C1 segment of cervical spinal cord (tissue), 14 donors: ENCODE results near the gene APOB.

ENCODE experiments used
- DNase-seq, 14 donors: peaks; one replicate each; lab custom pipeline; 2025; lab: John Stamatoyannopoulos, UW

APOB gene

DNA sequence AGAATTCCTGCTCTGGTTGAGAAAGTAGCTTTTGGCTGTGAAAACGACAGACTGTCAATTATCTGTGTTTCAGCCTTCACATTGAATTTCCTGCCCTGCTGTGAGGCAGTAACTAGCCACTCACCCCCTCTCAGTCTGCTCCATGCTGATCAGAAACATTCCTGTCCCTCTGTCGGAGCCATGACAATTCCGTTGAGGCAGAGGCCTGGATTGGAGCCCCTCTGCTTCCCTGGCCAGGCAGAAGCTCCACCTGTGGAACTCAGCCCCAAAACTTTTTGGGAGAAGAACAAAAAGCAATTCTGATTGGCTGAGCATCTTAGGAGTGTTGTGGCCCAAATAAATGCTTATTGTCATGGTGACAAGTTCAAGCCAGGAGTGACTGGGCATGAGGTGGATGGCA, 60.0 kb downstream of the APOB start:
- no peak for DNase-seq

DNA sequence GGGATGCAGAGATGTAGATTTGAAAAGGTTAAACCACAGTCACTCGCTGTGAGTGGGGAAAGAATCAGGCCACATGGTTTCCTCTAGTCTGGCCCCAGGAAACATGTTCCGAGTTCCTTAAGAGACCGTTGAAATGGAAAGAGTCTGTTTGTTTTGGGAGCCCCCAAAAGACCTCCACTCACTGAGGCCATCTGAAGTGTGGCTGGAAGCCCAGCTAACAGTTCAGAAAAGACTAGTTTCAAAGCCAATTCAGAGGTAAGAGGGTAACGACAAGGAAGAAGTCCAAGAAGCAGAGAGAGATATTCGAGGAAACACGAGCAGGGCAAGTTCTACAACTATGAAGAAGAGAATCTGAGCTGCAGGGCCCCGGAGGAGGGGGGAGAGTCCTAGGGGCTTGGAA, 61.0 kb downstream of the APOB start:
- DNase-seq, result no peak

DNA sequence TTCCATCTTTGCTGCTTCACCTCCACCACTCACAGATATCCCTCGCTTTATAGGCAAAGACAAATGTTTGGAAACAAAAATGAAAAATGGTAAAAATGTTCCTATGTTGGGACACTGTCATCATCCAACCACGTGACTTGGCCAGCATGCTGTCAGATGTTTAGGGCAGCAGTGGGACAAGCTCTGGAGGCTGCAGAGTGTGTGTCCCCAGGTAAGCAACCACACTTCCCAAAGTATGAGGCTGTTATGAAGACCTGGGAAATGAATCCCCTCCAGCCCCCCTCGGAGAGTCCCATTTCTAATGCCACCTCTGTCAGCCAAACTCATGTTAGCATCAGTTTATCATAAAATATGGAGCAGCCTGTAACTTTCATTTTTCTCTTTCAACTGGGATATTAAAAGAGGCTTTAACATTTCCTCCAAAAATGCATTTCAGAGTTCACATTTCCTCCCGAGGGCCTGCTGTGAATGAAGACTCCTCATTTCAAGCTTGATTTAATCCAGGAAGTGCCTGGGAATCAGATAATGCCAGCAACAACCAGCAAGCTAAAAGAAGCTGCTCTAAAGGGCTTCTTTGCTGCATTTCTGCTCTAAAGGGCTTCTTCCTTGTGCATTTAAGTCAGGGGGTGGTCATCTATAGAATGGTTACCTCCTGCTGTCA, 66.2 kb downstream of the APOB start:
- DNase-seq, result no peak

DNA sequence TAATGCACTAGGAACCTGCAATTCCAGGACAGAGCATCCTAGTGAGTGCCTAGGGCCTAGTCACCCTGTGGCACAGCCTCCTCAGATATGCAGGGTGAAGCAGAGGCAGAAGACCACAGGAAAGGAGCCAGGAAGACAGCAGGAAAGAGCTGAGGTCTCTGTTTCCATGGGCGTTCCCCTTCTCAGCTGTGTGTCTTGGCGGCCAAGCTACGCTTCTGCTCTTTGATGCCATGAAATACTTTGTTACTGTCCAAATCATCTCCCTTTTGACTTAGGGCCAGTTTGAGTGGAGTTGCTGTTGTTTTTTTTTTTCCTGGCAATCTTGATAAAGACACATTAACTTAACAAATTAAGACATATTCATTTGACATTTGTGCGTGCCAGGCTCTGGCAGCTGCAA, 67.3 kb downstream of the APOB start:
- no peak for DNase-seq

DNA sequence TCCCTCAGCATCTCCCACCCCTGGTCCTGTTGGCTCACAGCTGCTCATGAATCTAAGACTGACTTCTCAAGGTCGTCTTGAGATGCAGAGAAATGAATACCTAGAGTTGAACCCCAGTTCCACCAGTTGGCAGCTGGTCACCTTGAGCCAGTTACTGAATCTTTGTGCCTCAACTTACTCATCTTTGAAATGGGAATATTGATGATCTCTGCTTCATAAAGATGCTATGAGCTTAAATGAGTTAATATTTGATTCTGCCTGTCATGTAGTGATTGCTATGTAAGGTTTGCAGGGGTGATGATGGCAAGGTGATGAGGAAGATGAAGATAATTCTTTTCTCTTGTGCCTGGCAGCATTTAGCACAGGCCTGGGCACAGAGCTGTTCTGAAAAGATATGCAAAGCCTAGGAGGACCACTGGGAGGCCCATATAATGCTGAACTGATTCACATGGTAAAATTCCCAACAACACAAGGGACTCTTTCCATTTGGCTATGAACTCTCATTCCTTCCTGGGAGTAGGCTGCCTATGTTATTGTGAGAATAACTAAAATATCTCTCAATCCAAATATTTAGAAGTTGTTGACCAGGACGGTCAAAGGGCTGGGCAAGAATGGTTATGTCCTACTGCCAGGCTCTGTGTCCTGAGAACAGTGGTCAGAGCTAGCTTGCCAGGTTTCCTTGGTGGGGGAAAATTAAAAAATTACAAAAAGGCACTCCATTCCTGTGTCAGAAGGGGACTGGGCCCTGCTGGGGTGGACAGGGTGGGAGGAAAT, 70.9 kb downstream of the APOB start:
- no peak for DNase-seq

DNA sequence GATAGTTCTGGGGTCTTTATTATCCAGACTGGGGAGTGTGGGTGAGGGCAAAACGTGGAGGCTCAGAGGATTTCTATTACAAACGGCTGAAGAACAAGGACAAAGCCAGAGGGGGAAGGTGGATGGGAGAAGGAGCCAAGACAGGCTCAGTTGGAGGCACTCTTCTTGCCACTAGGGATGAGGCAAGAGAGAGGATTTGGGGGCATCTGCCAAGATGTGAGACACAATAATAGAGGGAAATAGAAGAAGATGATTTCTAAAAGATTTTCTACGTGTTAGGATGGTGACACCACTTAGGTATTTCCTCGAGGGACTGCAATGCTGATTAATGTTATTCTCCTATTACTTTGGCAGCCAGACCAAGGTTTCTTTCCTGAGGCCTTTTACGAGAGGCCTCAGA, 71.8 kb downstream of the APOB start:
- DNase-seq, result no peak

DNA sequence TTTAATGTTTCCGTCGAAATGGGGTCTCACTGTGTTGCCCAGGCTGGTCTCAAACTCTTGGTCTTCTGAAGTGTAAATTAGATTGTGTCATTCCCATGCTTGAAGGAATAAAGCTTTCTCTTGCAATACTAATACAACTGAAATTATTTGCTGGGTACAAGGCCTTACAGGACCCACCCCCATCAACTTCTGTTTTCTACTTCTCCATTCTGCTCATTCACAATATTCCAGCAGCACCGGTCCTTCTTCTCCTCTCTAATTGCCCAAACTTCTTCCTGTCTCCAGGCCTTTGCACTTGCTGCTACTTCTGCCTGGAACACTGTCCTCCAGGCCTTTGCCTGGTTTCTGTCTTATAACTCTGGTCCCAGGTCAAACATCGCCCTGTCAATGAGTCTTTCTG, 73.8 kb downstream of the APOB start:
- no peak for DNase-seq

DNA sequence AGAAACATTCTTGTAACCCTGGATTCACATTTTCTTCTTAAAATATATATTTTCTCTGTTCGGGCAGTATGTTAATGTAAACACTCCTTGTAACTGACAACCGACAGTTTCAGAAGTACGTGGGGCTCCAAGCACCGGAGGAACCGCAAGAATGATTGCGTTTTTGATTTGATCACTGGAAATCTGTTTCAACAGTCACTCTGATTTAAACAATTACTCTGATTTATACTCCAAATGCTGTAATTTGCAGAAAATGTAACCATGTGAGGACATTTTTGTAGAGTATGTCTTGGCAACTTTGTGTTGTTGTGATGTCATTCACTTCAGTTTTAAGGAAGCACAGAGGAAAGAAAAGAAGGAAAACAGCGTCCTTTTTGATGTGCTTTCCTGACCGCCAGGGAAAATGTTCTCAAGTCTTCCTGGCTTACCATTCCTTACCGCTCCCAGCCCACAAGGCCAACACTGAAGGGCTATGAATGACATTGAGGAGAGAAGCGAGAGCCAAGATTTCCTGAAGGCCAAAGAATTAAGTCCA, 77.7 kb downstream of the APOB start:
- no peak for DNase-seq

DNA sequence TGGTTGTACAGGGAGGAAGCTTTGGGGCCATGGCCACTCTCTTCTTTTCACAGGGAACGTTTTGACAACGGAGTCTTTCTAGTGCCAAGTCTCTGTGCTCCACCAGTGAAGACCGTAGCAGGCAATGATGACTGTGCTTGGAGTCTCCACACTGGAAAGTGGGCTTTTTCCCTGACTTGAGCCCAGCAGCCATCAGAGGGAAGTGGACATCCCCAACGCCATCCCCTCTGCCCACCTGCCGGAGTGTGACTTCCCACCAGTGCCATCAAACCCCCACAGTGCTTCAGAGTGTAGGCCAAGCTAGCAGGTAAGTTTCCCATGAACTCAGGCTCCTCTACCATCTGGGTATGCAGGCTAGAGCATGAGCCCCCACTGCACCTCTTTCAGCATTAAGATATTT, 78.7 kb downstream of the APOB start:
- DNase-seq, result no peak

DNA sequence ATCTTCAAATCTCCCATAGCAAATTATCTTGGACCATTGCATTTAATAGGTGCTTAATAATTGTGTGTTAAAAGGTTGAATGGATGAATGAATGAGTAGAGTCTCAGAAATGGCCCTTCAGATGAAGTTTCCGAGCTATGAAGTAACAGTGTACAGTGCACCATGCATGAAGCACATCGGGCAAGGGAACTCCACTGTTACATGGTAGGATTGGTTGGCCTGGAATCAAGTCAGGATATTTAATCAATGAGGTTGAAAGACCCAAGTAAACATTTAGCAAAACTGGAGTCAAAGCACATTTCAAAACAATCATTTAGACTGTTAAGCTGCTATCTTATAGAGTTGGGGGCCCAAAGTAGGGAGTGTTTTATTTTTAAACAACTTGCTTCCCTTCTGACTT, 80.0 kb downstream of the APOB start:
- no peak for DNase-seq

DNA sequence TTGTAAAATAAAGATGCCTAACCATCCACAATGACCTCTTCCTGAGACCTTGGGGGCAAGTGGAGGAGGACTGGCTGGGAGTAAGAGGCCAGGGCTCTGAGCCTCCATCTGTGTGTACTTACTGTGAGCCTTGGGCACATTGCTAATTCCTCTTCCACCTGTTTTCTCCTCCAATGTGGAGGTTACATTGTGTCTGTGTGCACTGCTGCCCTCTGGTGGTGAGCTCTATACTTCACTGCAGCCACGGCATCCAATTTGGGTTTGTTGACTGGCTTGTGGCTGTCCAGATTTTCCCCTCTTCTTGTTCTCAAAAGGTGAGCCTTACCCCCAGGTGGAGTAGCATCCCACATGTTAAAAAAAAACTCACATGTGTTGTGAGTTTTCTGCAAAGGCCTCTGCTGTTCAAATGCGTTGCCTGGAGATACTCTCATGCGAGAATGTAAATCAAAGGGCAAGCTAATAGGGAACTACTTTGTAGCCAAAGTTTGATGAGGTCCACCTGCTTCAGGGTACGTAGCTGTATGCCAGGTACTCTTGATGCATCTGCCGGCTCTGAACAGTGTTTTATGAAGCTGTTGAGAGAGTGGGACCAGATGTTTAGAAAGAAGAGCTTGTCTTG, 80.8 kb downstream of the APOB start:
- DNase-seq, result peak in 12 of 14 donors; percentile 2 to 70 (median 28)

DNA sequence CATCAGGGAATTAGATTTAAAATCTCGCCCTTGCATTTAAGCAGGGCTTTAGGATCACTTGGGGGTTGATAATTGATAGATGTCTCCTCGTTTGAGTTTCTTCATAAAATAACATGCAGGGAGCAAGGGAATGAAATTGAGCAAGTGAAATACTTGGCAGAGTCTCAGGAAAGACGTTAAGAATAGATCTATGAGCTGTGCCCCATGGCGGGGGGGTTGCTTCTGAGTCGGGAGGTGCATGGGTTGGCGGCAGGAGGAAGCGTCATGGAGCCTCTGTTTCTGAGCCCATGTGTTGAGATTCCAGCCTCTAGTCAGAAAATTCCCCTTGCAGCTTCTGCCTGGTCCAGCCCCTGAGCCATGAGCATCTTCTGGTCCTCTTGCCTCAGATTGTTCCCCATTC, 82.0 kb downstream of the APOB start:
- no peak for DNase-seq

DNA sequence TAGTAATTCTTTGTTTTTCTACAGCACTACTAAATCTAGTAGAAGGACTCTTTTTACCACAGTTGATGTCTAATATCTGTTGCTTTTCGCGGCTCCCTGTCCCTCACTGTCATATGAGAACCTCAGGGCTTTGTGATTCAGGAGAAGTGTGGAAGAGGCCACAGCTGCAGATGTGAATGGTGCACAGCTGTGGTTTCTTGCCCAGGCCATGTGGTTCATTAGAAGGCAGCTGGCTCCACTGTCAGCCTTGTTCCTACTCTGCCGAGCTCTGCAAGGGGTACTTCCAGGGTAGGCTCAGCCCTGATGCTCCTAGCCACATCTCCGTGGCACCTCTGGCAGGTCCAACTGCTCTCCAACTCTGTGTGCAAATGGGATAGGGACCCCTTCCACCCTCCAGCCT, 83.9 kb downstream of the APOB start:
- DNase-seq, result no peak

DNA sequence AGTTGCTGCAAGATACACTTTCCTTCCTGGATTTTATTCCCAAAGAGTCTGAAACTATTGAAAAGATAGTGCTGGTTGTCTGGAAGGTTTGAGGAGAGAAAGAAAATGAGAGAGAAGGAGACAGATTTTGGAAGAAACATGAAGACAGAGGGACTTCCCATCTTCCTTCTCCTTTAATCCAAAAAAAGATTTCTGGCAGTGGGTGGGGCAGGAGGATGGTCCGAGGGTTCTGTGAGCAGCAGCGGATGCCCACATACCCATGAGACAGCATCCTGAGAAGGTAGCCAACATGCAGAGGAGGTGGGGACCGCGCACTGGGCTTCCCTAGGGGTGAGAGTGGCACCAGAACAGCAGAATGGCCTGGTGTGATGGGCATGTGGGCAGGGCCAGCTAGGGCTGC, 84.6 kb downstream of the APOB start:
- DNase-seq, result no peak

DNA sequence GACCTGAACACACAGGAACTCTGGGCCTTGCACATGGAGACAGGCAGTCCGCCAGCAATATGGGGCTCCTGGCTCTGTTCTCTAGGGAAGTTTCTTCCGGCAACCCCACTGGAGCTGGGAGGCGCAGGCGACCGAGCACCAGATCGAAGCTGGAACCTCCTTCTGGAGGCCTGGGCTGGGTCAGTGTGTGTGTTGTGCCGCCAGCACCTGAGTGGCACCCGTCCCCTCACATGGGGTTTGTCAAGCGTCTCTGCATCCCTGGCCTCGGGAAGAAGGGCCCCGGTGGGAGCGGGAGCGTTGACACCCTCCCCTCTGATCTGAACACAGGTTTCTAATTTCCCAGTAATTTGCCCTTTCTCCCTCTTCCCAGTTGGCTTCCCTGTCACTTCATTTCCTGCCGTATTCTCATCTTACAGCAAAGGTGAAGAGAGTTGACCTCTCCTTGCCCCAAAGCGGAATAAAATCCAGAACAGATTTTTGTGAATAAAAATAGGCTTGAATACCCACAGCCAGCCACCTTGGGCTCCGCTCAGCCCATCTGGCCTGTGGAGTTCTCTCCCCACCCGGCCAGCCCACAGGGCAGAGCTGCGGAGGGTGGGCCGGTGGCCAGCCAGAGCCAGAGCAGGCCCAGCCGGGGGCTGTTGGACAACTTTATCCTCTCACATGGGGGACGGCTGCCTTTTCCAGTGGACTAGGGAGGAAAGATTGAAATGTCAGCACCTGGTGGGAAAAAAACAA, 85.9 kb downstream of the APOB start:
- DNase-seq, result no peak

DNA sequence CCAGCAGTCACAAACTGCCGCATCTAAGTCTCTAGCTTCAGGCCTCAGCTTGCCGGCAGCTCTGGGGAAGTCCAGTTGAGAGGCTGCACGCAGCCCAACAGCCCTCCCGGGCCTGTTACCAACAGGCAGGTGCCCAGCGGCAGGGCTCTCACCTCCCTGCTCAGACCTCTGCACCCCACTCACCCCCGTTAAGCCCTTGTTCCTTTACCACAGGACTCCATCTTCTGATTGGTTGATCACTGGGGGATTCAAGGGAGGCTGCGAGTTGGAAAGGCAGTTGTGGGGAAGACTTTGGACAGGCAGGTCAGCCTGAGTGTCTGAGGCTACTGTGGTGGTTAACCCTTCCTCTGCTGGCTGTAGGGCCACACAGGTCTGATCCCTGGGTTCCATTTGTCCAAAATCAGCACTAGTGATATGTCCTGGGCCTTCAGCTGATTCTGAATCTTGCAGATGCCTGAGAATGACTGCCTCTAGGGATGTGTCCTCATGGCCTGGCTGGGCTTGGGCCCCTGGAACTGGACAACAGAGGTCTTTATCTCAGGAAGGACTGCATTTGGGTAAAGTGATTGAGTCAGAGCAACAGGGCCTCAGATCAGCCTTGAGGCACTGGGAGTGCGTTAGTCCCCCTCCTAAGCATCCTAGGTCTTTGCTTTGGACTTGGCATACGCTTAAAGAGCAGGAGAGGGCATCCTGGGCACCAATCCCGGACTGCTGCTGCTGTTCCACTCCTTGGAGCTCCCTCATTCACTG, 88.4 kb downstream of the APOB start:
- peak in 2 of 14 donors; percentile 17 to 32 for DNase-seq

DNA sequence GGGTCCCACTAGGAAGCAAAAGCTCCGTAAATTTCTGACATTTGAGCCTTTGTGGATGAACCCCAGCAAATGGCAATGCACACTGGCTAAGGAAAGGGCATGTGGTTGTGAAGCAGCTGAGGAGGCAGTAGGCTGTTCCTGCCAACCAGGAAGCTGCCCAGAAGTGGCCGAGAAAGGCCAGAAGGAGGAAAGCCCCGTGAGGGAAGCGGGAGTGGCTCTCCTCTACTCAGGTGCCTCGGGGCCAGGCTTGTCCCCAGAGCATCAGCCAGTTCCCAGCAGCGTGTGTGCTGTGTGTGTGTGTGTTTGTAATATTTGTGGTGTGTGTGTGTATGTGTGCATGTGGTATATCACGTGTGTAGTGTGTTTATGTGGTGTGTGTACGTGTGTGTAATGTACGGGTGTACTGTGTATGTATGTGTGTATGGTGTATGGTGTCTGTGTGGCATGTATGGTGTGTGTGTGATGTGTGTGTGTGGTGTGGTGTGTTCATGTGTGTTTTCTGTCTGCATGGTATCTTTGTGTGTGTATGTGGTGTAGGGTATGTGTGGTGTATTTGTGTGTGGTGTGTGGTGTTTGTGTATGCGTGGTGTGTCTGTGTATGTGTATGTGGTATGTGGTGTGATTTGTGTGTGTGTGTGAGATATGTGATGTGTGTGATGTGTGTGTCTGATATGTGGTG, 90.6 kb downstream of the APOB start:
- no peak for DNase-seq
